DMS114 treated with DMSO at 0.1 percent for 48 hours (cell line): ENCODE data around the gene BCL2.
"Not testable (repeated sequence)": the region's sequence is repeated elsewhere in the genome, so short reads cannot be mapped to it uniquely, and the experiment has no call there.

Experiments
- DNase-seq: peaks from one replicate; lab custom pipeline; 2025; ENCODE audit not compliant: unreplicated experiment; lab: John Stamatoyannopoulos, UW

Gene BCL2

GRCh38 chr18:63319383-63320122 is at the start of gene BCL2:
BCL2 (minus strand) TSS chr18:63319769.
- no peak for DNase-seq

DNA sequence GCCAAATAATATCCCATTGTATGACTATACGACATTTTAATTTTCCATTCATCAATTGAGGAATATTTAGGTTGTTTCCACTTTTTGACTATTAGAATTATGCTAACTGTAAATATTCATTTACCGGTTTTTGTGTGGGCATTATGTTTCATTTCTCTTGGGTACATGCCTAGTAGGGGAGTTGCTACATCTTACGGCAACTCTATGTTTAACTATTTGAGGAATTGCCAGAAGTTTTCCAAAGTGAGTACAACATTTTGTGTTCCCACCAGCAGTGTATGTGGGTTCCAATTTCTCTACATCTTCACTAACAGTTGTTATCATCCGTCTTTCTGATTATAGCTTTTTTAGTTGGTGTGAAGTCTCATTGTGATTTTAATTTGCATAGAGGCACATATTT is 49.0 kb upstream of the BCL2 start:
- no peak for DNase-seq

DNA sequence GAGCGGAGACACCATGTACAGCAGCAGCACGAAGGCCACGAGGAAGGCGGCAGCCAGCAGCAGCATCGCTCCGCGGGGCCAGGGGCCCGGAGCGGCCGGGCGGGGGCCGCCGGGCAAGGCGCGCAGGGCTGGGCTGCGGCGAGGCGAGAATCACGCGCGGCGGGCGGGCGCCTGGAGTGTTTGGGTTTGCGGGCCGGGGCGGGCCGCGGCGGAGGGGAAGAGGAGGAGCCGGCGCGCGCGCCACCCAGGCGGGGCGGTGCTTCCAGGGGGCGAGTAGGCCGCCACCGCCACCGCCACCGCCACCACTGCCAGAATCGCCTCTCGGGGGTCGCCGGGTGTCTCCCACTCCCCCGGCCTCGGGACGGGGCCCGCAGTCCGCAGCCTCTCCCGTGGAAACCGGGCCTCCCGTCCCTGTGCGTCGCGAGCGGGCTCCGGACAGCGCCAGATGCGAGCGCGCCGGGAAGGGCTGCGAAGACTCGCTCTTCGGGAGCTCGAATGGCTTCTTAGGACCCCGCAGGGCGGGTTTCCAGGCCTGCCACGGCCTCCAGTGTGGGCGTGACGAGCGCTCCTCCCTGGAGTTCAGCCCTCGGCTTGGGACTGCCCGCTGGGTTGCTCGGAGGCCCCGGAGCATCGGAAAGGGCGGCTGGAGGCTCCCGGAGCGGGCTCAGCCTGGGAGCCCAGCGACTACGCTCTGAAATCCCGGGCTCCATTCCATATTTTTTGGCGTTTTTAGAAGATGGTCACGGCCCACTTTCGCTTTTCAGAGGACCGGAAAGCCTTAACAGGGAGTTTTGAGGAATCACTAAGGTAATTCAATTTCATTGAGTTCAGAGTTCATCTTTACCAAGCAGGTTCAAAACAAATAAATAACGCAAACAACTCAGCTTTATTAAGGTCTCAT is 47.7 kb upstream of the BCL2 start, which contains the start of gene KDSR:
Gene KDSR, minus strand, starts transcription at position 154 of the 901 bp plus-strand sequence. Its CDS starts 88 bp downstream, at position 66.
- DNase-seq = peak; percentile 82

DNA sequence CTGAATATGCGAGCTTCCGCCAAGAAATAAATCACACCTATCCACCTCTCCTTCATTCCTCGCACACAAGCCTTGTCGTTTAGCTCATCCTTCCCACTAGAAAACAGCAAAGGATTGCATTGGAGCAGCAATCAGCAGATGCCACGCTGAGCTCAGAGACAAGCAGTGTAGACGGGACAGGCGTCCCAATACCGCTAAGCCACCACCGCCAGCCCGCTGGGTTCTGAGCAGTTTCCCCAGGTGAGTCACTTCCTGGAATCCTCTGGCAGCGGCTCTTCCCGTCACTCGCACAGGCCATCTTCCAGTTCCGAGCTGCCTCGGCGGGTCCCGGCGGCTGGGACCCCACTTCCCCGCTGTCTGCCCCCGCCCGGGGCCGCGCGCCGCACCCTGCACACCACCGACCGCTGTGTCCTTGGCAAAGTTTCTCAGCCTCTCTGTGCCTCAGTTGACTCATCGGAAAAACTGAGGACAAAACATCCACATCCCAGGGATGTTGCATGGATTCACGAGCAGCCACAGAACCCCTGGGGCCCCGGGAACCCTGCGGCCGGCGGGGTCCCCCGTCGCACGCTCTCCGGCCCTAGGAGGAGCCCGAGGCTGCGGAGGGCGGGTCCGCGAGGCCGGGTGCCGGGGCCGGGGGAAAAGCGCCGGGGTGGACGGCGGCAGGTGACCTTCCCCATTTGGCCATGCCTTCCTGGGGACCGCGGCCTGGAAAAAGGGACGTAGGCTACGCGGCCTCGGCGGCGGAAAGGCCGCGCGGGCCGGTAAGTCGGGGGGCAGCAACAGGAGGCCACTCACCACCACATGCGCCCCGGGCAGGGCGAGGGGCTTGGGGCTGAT is 46.9 kb upstream of the BCL2 start:
- no peak for DNase-seq

- DNase-seq = no peak
These were observed 46.3 kb upstream of the BCL2 start for GRCh38 chr18:63365876-63366212.

- DNase-seq = no peak
These were observed 44.4 kb upstream of the BCL2 start for GRCh38 chr18:63363951-63364350.

GRCh38 chr18:63363420-63363819 is 43.9 kb upstream of the BCL2 start:
- DNase-seq = not testable (repeated sequence)

- no peak for DNase-seq
These were observed 36.8 kb upstream of the BCL2 start for GRCh38 chr18:63356272-63356896.

- DNase-seq = no peak
These were observed 30.7 kb upstream of the BCL2 start for GRCh38 chr18:63350230-63350629.

GRCh38 chr18:63348508-63349136 is 29.1 kb upstream of the BCL2 start:
- DNase-seq = no peak

GRCh38 chr18:63346480-63347183 is 27.1 kb upstream of the BCL2 start:
- no peak for DNase-seq

DNA sequence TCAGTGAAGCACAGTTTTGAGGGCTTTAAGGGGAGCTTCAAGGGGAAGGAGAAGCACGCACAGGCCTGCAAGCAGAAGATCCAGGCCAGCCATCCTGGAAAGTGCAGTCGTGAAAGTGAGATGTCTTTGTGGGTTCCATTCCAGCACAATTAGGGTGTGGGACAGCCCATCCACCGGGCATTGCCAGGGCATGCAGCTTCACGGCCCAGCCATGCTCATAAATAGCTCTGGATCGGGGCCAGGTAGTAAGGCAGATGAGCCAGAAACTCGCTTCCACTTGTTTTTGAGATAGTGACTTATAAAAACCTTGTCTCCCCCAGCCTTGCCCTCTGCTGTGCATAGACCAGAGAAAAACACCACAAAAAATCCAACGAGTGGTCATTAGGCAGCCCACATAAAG is 26.5 kb upstream of the BCL2 start:
- no peak for DNase-seq

GRCh38 chr18:63344918-63345317 is 25.3 kb upstream of the BCL2 start:
- no peak for DNase-seq

DNA sequence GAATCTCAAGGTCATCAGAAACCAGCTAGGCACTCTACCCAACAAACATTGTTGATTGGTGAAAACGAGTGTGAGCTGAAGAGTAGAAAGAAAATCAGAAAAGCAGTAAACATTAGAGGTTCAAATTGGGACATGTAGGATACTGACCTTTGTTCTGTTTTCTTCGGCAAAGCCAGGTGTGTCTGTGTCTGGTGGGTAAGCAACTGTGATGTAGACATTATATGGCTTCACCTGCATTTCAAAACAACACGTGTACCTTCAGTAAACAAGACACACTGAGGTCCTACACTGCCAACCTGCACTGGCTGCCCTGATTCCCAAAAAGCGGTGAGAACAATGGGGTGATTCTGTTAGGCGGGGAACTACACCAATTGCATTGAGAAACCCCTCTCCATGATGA is 24.7 kb upstream of the BCL2 start:
- DNase-seq = no peak

GRCh38 chr18:63342206-63342605 is 22.6 kb upstream of the BCL2 start:
- peak; percentile 41 for DNase-seq

- DNase-seq = peak; percentile 3
These were observed 20.4 kb upstream of the BCL2 start for GRCh38 chr18:63339920-63340484.

DNA sequence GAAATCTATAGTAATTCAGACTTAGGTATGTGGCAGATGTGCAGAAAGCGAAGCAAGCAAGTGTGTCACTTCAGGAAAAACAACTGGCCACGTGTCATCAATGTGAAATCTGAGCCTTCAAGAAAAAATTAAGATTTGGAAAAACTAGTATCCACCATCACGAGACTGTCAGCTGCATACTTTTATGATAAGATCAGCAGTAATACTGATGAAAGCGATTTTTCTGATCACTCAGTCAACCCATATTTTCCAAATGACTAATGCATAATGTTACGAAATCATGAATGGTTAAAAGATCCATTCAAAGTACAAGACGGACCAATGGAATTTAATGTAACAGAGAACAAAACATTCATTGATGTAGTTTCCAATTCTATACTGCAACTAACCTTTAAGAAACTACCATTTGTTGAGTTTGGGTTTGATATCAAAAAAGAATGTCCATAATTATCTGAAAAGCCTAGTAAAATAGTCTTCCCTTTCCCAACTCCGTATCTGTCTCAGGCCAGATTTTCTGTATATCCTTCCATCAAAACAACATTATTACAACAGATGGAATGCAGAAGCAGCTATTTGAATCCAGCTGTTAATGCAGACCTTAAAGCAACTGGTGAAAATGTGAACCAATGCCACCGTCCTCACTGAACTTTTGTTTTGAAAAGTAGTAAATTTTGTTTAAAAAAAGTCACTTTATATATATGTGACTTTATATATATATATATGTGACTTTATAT is 17.0 kb upstream of the BCL2 start:
- DNase-seq = no peak

DNA sequence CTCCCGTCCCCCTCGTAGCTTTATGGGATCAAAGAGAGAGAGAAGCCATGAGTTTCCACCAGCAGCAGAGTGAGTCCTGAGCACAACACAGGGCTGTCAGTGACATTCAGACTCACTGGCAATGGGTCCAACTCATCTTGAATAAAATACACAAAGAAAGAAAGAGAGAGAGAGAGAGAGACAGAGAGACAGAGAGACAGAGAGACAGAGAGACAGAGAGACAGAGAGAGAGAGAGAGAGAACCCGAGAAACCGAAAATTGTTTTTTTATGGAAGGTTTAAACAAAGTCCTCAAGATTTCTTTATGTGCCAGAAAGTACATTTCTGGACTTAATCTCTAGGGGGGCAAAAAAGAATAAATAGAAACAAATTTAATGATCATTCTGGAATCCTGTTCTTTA is 11.5 kb upstream of the BCL2 start:
- DNase-seq = no peak
